MM.1S (cell line): ENCODE results near the gene TDRD12.

Experiments used
- DNase-seq: peaks from one replicate; pipeline ENCODE4 v3.0.0-alpha.2; 2015
- H2AFZ ChIP-seq: fragments of 300-600 bp; sonication (generic); 2 replicates; pipeline ENCODE4 v1.6.0; 2016; ENCODE audit warnings: antibody characterized with exemption, low read length
- H3F3A ChIP-seq: fragments of 300-600 bp; sonication (generic); 2 replicates; pipeline ENCODE4 v1.6.1; 2016; ENCODE audit warnings: mild to moderate bottlenecking, antibody characterized with exemption, low read length, moderate library complexity, mixed read lengths; ENCODE audit not compliant: insufficient read depth
- H3K27ac ChIP-seq: fragments of 300-600 bp; sonication (generic); 2 replicates; pipeline ENCODE4 v1.5.1; 2016; ENCODE audit warnings: mild to moderate bottlenecking, low read length
- H3K27me3 ChIP-seq: fragments of 300-600 bp; sonication (generic); replicated peaks from 2 replicates; pipeline ENCODE4 v1.6.0; 2016; ENCODE audit warnings: low read length; ENCODE audit not compliant: insufficient read depth
- H3K36me3 ChIP-seq: fragments of 300-600 bp; sonication (generic); replicated peaks from 2 replicates; pipeline ENCODE4 v1.6.1; 2016; ENCODE audit warnings: mild to moderate bottlenecking, low read length, mixed read lengths; ENCODE audit not compliant: insufficient read depth
- H3K4me1 ChIP-seq: fragments of 300-600 bp; sonication (generic); 2 replicates; pipeline ENCODE4 v1.6.1; 2016; ENCODE audit warnings: low read length, mixed read lengths
- H3K4me2 ChIP-seq: fragments of 300-600 bp; sonication (generic); 2 replicates; pipeline ENCODE4 v1.6.0; 2016; ENCODE audit warnings: low read depth, low read length
- H3K4me3 ChIP-seq: fragments of 300-600 bp; sonication (generic); 2 replicates; pipeline ENCODE4 v1.5.1; 2016; ENCODE audit warnings: low read length, mixed read lengths
- H3K79me2 ChIP-seq: fragments of 300-600 bp; sonication (generic); 2 replicates; pipeline ENCODE4 v1.6.1; 2016; ENCODE audit warnings: mixed run types, low read length, mixed read lengths
- H3K9ac ChIP-seq: fragments of 300-600 bp; sonication (generic); 2 replicates; pipeline ENCODE4 v1.6.1; 2016; ENCODE audit warnings: low read length, mixed read lengths
- H3K9me2 ChIP-seq: fragments of 300-600 bp; sonication (generic); replicated peaks from 2 replicates; pipeline ENCODE4 v1.6.1; 2016; ENCODE audit warnings: mild to moderate bottlenecking, low read length, mixed read lengths; ENCODE audit not compliant: insufficient read depth
- H3K9me3 ChIP-seq: fragments of 300-600 bp; sonication (generic); replicated peaks from 2 replicates; pipeline ENCODE4 v1.6.1; 2016; ENCODE audit warnings: mild to moderate bottlenecking, low read length, mixed read lengths; ENCODE audit not compliant: insufficient read depth
- H4K20me1 ChIP-seq: fragments of 300-600 bp; sonication (generic); 2 replicates; pipeline ENCODE4 v1.6.1; 2016; ENCODE audit warnings: mild to moderate bottlenecking, low read length, moderate library complexity, mixed read lengths; ENCODE audit not compliant: insufficient read depth
- EZH2 ChIP-seq: fragments of 300-600 bp; sonication (generic); optimal IDR thresholded peaks from 2 replicates; pipeline ENCODE3; 2017; ENCODE audit warnings: low read depth, mild to moderate bottlenecking, antibody characterized with exemption, low read length, mixed read lengths
- EZH2phosphoT487 ChIP-seq: fragments of 300-600 bp; sonication (generic); IDR thresholded peaks from 2 replicates; pipeline ENCODE4 v1.6.1; 2018; ENCODE audit warnings: antibody characterized with exemption, low read length
- TF ChIP-seq, protein P1 (sequence below): fragments of 300-600 bp; sonication (generic); IDR thresholded peaks from 2 replicates; pipeline ENCODE4 v1.5.1; 2016; ENCODE audit warnings: antibody characterized with exemption, low read length, mixed read lengths

The TDRD12 gene

DNA sequence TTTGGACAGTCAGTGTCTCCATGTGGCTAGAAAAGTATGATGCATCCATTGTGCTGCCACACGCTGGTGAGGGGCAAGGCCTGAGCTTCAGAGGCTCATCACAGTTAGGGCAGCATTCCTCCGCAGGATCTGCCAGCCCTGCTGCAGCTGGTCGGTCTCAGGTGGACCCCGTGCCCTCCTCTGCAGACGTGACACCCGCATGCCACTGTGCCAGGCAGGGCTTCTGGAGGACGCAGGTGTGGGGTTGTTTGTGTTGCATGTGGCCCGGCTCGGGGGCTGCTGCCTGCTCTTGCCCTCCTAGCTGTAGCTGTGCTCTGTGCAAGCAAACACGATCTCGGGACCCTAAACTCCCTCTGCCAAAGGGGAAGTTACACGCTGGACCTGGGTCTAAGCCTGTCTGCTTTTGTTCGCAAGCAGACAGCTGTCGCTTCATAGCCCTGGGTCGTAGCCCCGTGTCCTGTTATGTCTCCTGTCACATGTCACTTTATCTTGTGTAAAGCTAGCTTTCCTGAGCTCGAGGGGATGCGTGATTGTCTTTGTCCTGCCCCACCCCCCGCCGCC, 104.7 kb downstream of the TDRD12 start:
- Histone ChIP-seq H3K36me3 (no peaks in the 10 kb centered on the region), H3K9me3 (no peaks in the 10 kb centered on the region), H3K9ac (no peak overlapping the region), H4K20me1 (no peaks in the 10 kb centered on the region), H3K27me3 (peaks cover 11% of the 10 kb centered on the region), H3K4me2 (no peak overlapping the region), H3K79me2 (no peaks in the 10 kb centered on the region), H3K27ac (no peak overlapping the region), H3K9me2 (no peaks in the 10 kb centered on the region), H2AFZ (no peak overlapping the region), H3K4me1 (no peaks in the 10 kb centered on the region), H3F3A (no peaks in the 10 kb centered on the region), H3K4me3 (no peak overlapping the region)
- TF ChIP-seq, protein P1, sequence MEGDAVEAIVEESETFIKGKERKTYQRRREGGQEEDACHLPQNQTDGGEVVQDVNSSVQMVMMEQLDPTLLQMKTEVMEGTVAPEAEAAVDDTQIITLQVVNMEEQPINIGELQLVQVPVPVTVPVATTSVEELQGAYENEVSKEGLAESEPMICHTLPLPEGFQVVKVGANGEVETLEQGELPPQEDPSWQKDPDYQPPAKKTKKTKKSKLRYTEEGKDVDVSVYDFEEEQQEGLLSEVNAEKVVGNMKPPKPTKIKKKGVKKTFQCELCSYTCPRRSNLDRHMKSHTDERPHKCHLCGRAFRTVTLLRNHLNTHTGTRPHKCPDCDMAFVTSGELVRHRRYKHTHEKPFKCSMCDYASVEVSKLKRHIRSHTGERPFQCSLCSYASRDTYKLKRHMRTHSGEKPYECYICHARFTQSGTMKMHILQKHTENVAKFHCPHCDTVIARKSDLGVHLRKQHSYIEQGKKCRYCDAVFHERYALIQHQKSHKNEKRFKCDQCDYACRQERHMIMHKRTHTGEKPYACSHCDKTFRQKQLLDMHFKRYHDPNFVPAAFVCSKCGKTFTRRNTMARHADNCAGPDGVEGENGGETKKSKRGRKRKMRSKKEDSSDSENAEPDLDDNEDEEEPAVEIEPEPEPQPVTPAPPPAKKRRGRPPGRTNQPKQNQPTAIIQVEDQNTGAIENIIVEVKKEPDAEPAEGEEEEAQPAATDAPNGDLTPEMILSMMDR: no peak
- no peak for DNase-seq

- Histone ChIP-seq H3K27me3 (peaks cover 11% of the 10 kb centered on the region), H3K4me3 (no peak overlapping the region), H4K20me1 (no peaks in the 10 kb centered on the region), H2AFZ (no peak overlapping the region), H3K4me2 (no peak overlapping the region), H3K4me1 (no peaks in the 10 kb centered on the region), H3K9ac (no peak overlapping the region), H3K9me2 (no peaks in the 10 kb centered on the region), H3K27ac (no peak overlapping the region), H3F3A (no peaks in the 10 kb centered on the region), H3K79me2 (no peaks in the 10 kb centered on the region), H3K9me3 (no peaks in the 10 kb centered on the region), H3K36me3 (no peaks in the 10 kb centered on the region)
- DNase-seq: no peak
- TF ChIP-seq, protein P1: no peak
- TF ChIP-seq EZH2phosphoT487 (no peak), EZH2 (no peak)
Measured at GRCh38 chr19:32824916-32825608, 105.5 kb downstream of the TDRD12 start.

- no peak for TF ChIP-seq EZH2
- Histone ChIP-seq H3K9me2 (no peaks in the 10 kb centered on the region), H3K79me2 (no peaks in the 10 kb centered on the region), H4K20me1 (no peaks in the 10 kb centered on the region), H3F3A (no peaks in the 10 kb centered on the region), H3K27me3 (peaks cover 11% of the 10 kb centered on the region), H2AFZ (no peak overlapping the region), H3K27ac (no peak overlapping the region), H3K4me3 (no peak overlapping the region), H3K9ac (no peak overlapping the region), H3K36me3 (no peaks in the 10 kb centered on the region), H3K4me1 (no peaks in the 10 kb centered on the region), H3K4me2 (no peak overlapping the region), H3K9me3 (no peaks in the 10 kb centered on the region)
- DNase-seq: no peak
Measured at GRCh38 chr19:32828139-32828538, 108.6 kb downstream of the TDRD12 start.

- Histone ChIP-seq H3K9me3 (no peaks in the 10 kb centered on the region), H3K27ac (no peak overlapping the region), H3K4me3 (no peak overlapping the region), H3K9ac (no peak overlapping the region), H3K4me2 (no peak overlapping the region), H3F3A (no peaks in the 10 kb centered on the region), H2AFZ (no peak overlapping the region), H3K27me3 (peaks cover 10% of the 10 kb centered on the region), H3K36me3 (no peaks in the 10 kb centered on the region), H3K9me2 (no peaks in the 10 kb centered on the region), H4K20me1 (no peaks in the 10 kb centered on the region), H3K79me2 (no peaks in the 10 kb centered on the region), H3K4me1 (no peaks in the 10 kb centered on the region)
- TF ChIP-seq, protein P1: no peak
- no peak for TF ChIP-seq EZH2
- TF ChIP-seq EZH2phosphoT487: no peak
- DNase-seq: no peak
Measured at GRCh38 chr19:32828643-32829344, 109.2 kb downstream of the TDRD12 start.
